Sigmoid colon (tissue), 7 donors: ENCODE data around the gene EVI2B. TPM values are rescaled to one million over a fixed set of nuclear protein-coding genes. Genes with fewer than 3 reads are reported as not detected.

Source experiments
- DNase-seq: peaks from one replicate; pipeline ENCODE4 v3.0.0-alpha.2; 2019
- H3K27ac ChIP-seq, 4 donors: fragments of 200-600 bp; sonication (generic); one replicate each; pipeline ENCODE4 v1.5.1; 2016 to 2019; ENCODE audit warnings: mild to moderate bottlenecking in 1 of 4
- H3K27me3 ChIP-seq, 3 donors: fragments of 200-600 bp; sonication (generic); one replicate each; pipeline ENCODE4 v1.5.1; 2019; ENCODE audit warnings: mild to moderate bottlenecking in 1 of 3
- H3K36me3 ChIP-seq, 4 donors: fragments of 200-600 bp; sonication (generic); one replicate each; pipeline ENCODE4 v1.5.1; 2016 to 2019
- H3K4me1 ChIP-seq, 4 donors: fragments of 200-600 bp; sonication (generic); one replicate each; pipeline ENCODE4 v1.5.1; 2017 to 2019
- H3K4me3 ChIP-seq, 4 donors: fragments of 200-600 bp; sonication (generic); one replicate each; pipeline ENCODE4 v1.5.1; 2017 to 2019; ENCODE audit warnings: mild to moderate bottlenecking in 2 of 4, moderate library complexity in 1 of 4
- H3K9me3 ChIP-seq, 4 donors: fragments of 200-600 bp in 3 of 4; sonication (generic) in 3 of 4; one replicate each; pipeline versions ENCODE4 v1.5.1 to v1.6.1; 2013 to 2019
- CTCF ChIP-seq, 4 experiments: fragments of 450-650 bp in 3 of 4; fragments of 200-600 bp in 1 of 4; IDR thresholded peaks; one replicate each; pipeline ENCODE4 v1.5.1; 2016 to 2019; ENCODE audit warnings: antibody characterized with exemption in 4 of 4, mild to moderate bottlenecking in 3 of 4, moderate library complexity in 2 of 4
- EP300 ChIP-seq, 4 donors: sonication (generic); formaldehyde crosslinking; IDR thresholded peaks; one replicate each; pipeline ENCODE4 v1.6.1; 2017; ENCODE audit warnings: antibody characterized with exemption in 4 of 4
- POLR2A ChIP-seq, 2 donors: fragments of 450-650 bp; IDR thresholded peaks; one replicate each; pipeline ENCODE4 v1.6.1; 2016; ENCODE audit warnings: antibody characterized with exemption in 2 of 2, mild to moderate bottlenecking in 2 of 2, moderate library complexity in 2 of 2
- POLR2AphosphoS5 ChIP-seq, 4 donors: sonication (generic); formaldehyde crosslinking; IDR thresholded peaks; one replicate each; pipeline ENCODE4 v1.6.1; 2017; ENCODE audit warnings: antibody characterized with exemption in 4 of 4
- WGBS, 2 donors: extraction: QIAGEN DNeasy Blood & Tissue Kit; methylation state at CpG; one replicate each; pipeline ENCODE4 v1.1.7; 2013; 5-methylcytosine and 5-hydroxymethylcytosine counted together
- intact Hi-C: fragments of 100-400 bp; cut with DNase I; formaldehyde crosslinking; loops from one replicate; pipeline ENCODE4 v1.15.1; 2023
- polyA plus RNA-seq, 3 donors: library from polyadenylated mRNA; stranded (reverse); fragments of 200-250 nt; gene quantifications; one replicate each; pipeline ENCODE4 v1.2.3, GENCODE V29; 2013
- total RNA-seq, 4 donors: library from RNA; depleted of rRNA; stranded (reverse); fragments of >200 nt; gene quantifications; one replicate each; pipeline ENCODE4 v1.1.0, GENCODE V29; 2016
- donor health status: healthy with polysubstance abuse.
- donor health status: Bipolar disorder and iron deficiency.
- donor health status: healthy.

Gene EVI2B
- total and polyA plus RNA-seq, 7 donors, result 6.9 to 30.8 (median 15.5) TPM

- no peak overlapping the region for H3K4me3 ChIP-seq
- intact Hi-C loops, result no loop called here
- no peaks in the 10 kb centered on the region for H3K9me3 ChIP-seq
- no peak overlapping the region for H3K27ac ChIP-seq
- 87 to 91% methylated on average over 3 of the region's 3 CpGs for WGBS, 2 donors
- no peak for DNase-seq
- H3K4me1 ChIP-seq, result no peaks in the 10 kb centered on the region
- H3K27me3 ChIP-seq, result no peaks in the 10 kb centered on the region
- TF ChIP-seq CTCF (IDR thresholded peaks at IDR 0.05) (no peak), POLR2AphosphoS5 (IDR thresholded peaks at IDR 0.05) (no peak), EP300 (IDR thresholded peaks at IDR 0.05) (no peak), POLR2A (IDR thresholded peaks at IDR 0.05) (no peak)
- H3K36me3 ChIP-seq, result peaks cover 0 to 46% (median 7%) of the 10 kb centered on the region in 4 donors
Measured at GRCh38 chr17:31256936-31257335, 56.9 kb downstream of the EVI2B start.

- 96 to 97% methylated on average over 2 of the region's 2 CpGs for WGBS, 2 donors
- Histone ChIP-seq H3K4me3 (no peak overlapping the region), H3K27me3 (no peaks in the 10 kb centered on the region), H3K4me1 (no peaks in the 10 kb centered on the region), H3K36me3 (peaks cover 0 to 32% (median 2%) of the 10 kb centered on the region in 4 donors), H3K27ac (no peak overlapping the region), H3K9me3 (no peaks in the 10 kb centered on the region)
- intact Hi-C loops, result no loop called here
- TF ChIP-seq POLR2A (IDR thresholded peaks at IDR 0.05), result no peak
- TF ChIP-seq POLR2AphosphoS5 (IDR thresholded peaks at IDR 0.05), result no peak
- TF ChIP-seq EP300 (IDR thresholded peaks at IDR 0.05), result no peak
- no peak for TF ChIP-seq CTCF (IDR thresholded peaks at IDR 0.05)
- no peak for DNase-seq
Measured at GRCh38 chr17:31254654-31255053, 59.2 kb downstream of the EVI2B start.

Other genes with a start within 250 kb of the EVI2B start
- gene NF1, start 219.1 kb downstream of the EVI2B start, total RNA-seq, result 10 to 100 TPM; 40.7 to 83.8 (median 60.2) TPM
- 10 to 100 TPM in 1 of 3 donors, 1 to 10 TPM in 2; 4.8 to 10.6 (median 6.2) TPM for gene NF1, start 219.1 kb downstream of the EVI2B start, polyA plus RNA-seq
- 1 to 10 TPM in 1 of 4 donors, under 1 TPM in 1, not detected in 2; 0.71 to 3.0 TPM for gene OMG, start 16.8 kb downstream of the EVI2B start, total RNA-seq
- 1 to 10 TPM in 1 of 3 donors, under 1 TPM in 1, not detected in 1; 0.64 to 5.4 TPM for gene OMG, start 16.8 kb downstream of the EVI2B start, polyA plus RNA-seq
- gene EVI2A, start 7.6 kb upstream of the EVI2B start, total RNA-seq, result 1 to 10 TPM; 6.9 to 9.3 (median 7.6) TPM
- 10 to 100 TPM in 2 of 3 donors, 1 to 10 TPM in 1; 9.0 to 23.0 (median 10.2) TPM for gene EVI2A, start 7.6 kb upstream of the EVI2B start, polyA plus RNA-seq
- gene RAB11FIP4, start 77.6 kb upstream of the EVI2B start, total RNA-seq, result 1 to 10 TPM in 2 of 4 donors, under 1 TPM in 2; 0.66 to 1.8 (median 0.89) TPM
- gene RAB11FIP4, start 77.6 kb upstream of the EVI2B start, polyA plus RNA-seq, result 10 to 100 TPM in 2 of 3 donors, 1 to 10 TPM in 1; 7.2 to 32.5 (median 12.3) TPM